A673 (cell line): ENCODE results near the gene MLIP.

ENCODE experiments used
- CTCF ChIP-seq: fragments of 300-800, 200-600 bp; sonication (generic); conservative IDR thresholded peaks from 2 replicates; pipeline ENCODE4 v1.5.1; 2017; ENCODE audit warnings: low read depth, mild to moderate bottlenecking, antibody characterized with exemption, low read length, moderate library complexity, mixed read lengths
- EZH2 ChIP-seq: fragments of 200-600 bp; sonication (generic); IDR thresholded peaks from 2 replicates; pipeline ENCODE4 v1.6.1; 2017; ENCODE audit warnings: borderline replicate concordance, low read depth, mild to moderate bottlenecking, mixed read lengths, antibody characterized with exemption, low read length; ENCODE audit not compliant: poor library complexity, severe bottlenecking

- TF ChIP-seq CTCF (no peak), EZH2 (no peak)
These were observed 132.5 kb downstream of the MLIP start for GRCh38 chr6:54243699-54244098.
